PC-9 (cell line): ENCODE data around the gene ZNF362. TPM values are rescaled to one million over a fixed set of nuclear protein-coding genes. Genes with fewer than 3 reads are reported as not detected.

Experiments
- BruUV-seq: library from RNA; stranded (reverse); fragments of 400-500 nt; replicated peaks from 2 replicates; lab custom pipeline; 2021; lab: Mats Ljungman, UMichigan
- CTCF ChIA-PET: fragments of 300-600 bp; sonication (Branson Sonifier 250); formaldehyde crosslinking; loops from one replicate; lab custom pipeline; 2022; ENCODE audit warnings: antibody characterized with exemption; lab: Charles Lee
- POLR2A ChIA-PET: fragments of 300-600 bp; sonication (Branson Sonifier 250); formaldehyde crosslinking; loops from one replicate; lab custom pipeline; 2022; ENCODE audit warnings: antibody characterized with exemption; ENCODE audit not compliant: unreplicated experiment; lab: Charles Lee
- DNase-seq, 2 experiments: peaks; one replicate each; pipeline versions ENCODE4 v3.0.0 to v3.0.0-alpha.2; 2015 to 2022; ENCODE audit warnings: mixed read lengths in 1 of 2
- H2AFZ ChIP-seq: fragments of 200-600 bp; sonication (generic); 2 replicates; pipeline ENCODE4 v1.8.1; 2017; ENCODE audit warnings: antibody characterized with exemption
- H3F3A ChIP-seq: fragments of 200-600 bp; sonication (generic); 2 replicates; pipeline ENCODE4 v1.8.1; 2017; ENCODE audit warnings: antibody characterized with exemption, mild to moderate bottlenecking, low read depth; ENCODE audit not compliant: insufficient read depth
- H3K27ac ChIP-seq: fragments of 200-600 bp; sonication (generic); 2 replicates; pipeline ENCODE4 v1.6.1; 2016; ENCODE audit warnings: mixed run types
- H3K27me3 ChIP-seq: fragments of 200-600 bp; sonication (generic); 2 replicates; pipeline ENCODE4 v1.6.1; 2016; ENCODE audit warnings: low read depth, mixed run types; ENCODE audit not compliant: insufficient read depth
- H3K36me3 ChIP-seq: fragments of 200-600 bp; sonication (generic); 2 replicates; pipeline ENCODE4 v1.6.1; 2016; ENCODE audit warnings: low read depth, mixed run types
- H3K4me1 ChIP-seq: fragments of 200-600 bp; sonication (generic); replicated peaks from 2 replicates; pipeline ENCODE4 v1.6.1; 2016; ENCODE audit warnings: mixed run types; ENCODE audit not compliant: insufficient read depth
- H3K4me2 ChIP-seq: fragments of 200-600 bp; sonication (generic); 2 replicates; pipeline ENCODE4 v1.6.1; 2017; ENCODE audit warnings: mixed run types
- H3K4me3 ChIP-seq: fragments of 200-600 bp; sonication (generic); 2 replicates; pipeline ENCODE4 v1.6.1; 2016; ENCODE audit warnings: mixed run types
- H3K79me2 ChIP-seq: fragments of 200-600 bp; sonication (generic); 2 replicates; pipeline ENCODE4 v1.6.1; 2017; ENCODE audit warnings: low read depth, mixed run types
- H3K9me2 ChIP-seq: fragments of 200-600 bp; sonication (generic); 2 replicates; pipeline ENCODE4 v1.8.1; 2017; ENCODE audit warnings: mild to moderate bottlenecking; ENCODE audit not compliant: insufficient read depth
- H3K9me3 ChIP-seq: fragments of 200-600 bp; sonication (generic); 2 replicates; pipeline ENCODE4 v1.8.1; 2016; ENCODE audit warnings: low read depth; ENCODE audit not compliant: insufficient read depth
- H4K20me1 ChIP-seq: fragments of 200-600 bp; sonication (generic); 2 replicates; pipeline ENCODE4 v1.8.1; 2017; ENCODE audit not compliant: insufficient read depth
- CTCF ChIP-seq: fragments of 200-600 bp; sonication (generic); conservative IDR thresholded peaks from 2 replicates; pipeline ENCODE4 v1.6.1; 2017; ENCODE audit warnings: mixed run types, antibody characterized with exemption, mild to moderate bottlenecking, moderate library complexity
- EZH2 ChIP-seq: fragments of 200-600 bp; sonication (generic); IDR thresholded peaks from 2 replicates; pipeline ENCODE4 v1.8.0; 2017; ENCODE audit warnings: antibody characterized with exemption, low read depth
- intact Hi-C: fragments of 100-400 bp; cut with micrococcal nuclease; formaldehyde crosslinking; loops from one replicate; pipeline ENCODE4 v1.10.0; 2022; ENCODE audit not compliant: unreplicated experiment
- total RNA-seq: library from RNA; stranded (reverse); gene quantifications from 2 replicates; pipeline ENCODE4 v1.2.3, GENCODE V29; 2021

ZNF362 gene
- total RNA-seq, 1 experiment from 2014 or later: 33.1 TPM

- POLR2A ChIA-PET: no interaction called here
Measured at GRCh38 chr1:33244809-33245186, 11.5 kb upstream of the ZNF362 start.

GRCh38 chr1:33246171-33246570 is 10.1 kb upstream of the ZNF362 start:
- H4K20me1 ChIP-seq: no peaks in the 10 kb centered on the region
- H3K27me3 ChIP-seq: no peaks in the 10 kb centered on the region
- TF ChIP-seq CTCF: no peak
- no peak for TF ChIP-seq EZH2
- no peak overlapping the region for H3K4me2 ChIP-seq
- intact Hi-C loops: no loop called here
- peaks cover 31% of the 10 kb centered on the region for H3K4me1 ChIP-seq
- no peak for DNase-seq
- ChIA-PET CTCF (no interaction called here), POLR2A (no interaction called here)
- H3K36me3 ChIP-seq: no peaks in the 10 kb centered on the region
- BruUV-seq: no TSS peak
- no peaks in the 10 kb centered on the region for H3K79me2 ChIP-seq
- no peaks in the 10 kb centered on the region for H3K9me3 ChIP-seq
- no peak overlapping the region for H3K4me3 ChIP-seq
- H3F3A ChIP-seq: peaks cover 22% of the 10 kb centered on the region
- no peaks in the 10 kb centered on the region for H3K9me2 ChIP-seq
- no peak overlapping the region for H2AFZ ChIP-seq
- no peak overlapping the region for H3K27ac ChIP-seq

More at GRCh38 chr1:33244809-33245186, 11.5 kb upstream of the ZNF362 start:
- Histone ChIP-seq H3K9me3 (no peaks in the 10 kb centered on the region), H2AFZ (no peak overlapping the region), H3K4me3 (no peak overlapping the region), H3K36me3 (no peaks in the 10 kb centered on the region), H3K79me2 (no peaks in the 10 kb centered on the region), H3K27me3 (no peaks in the 10 kb centered on the region), H3F3A (peaks cover 22% of the 10 kb centered on the region), H3K9me2 (no peaks in the 10 kb centered on the region), H3K4me2 (peak overlapping the region; percentile 44), H3K4me1 (peaks cover 31% of the 10 kb centered on the region), H4K20me1 (no peaks in the 10 kb centered on the region), H3K27ac (peak overlapping the region; percentile 62; the same call in 1 of the 2 replicates)
- no TSS peak for BruUV-seq
- CTCF ChIA-PET: no interaction called here
- peak in 1 of 2 experiments; percentile 52 for DNase-seq
- no peak for TF ChIP-seq CTCF
- TF ChIP-seq EZH2: no peak
- intact Hi-C loops: loop anchor here (1.0 kb wide), 2 partner anchors 11 to 23 kb away; no protein-coding TSS in a partner anchor

- DNase-seq: no peak
- H2AFZ ChIP-seq: no peak overlapping the region
- H4K20me1 ChIP-seq: no peaks in the 10 kb centered on the region
- H3K36me3 ChIP-seq: no peaks in the 10 kb centered on the region
- ChIA-PET CTCF (no interaction called here), POLR2A (no interaction called here)
- peaks cover 25% of the 10 kb centered on the region for H3K4me1 ChIP-seq
- no peak overlapping the region for H3K27ac ChIP-seq
- H3K4me2 ChIP-seq: no peak overlapping the region
- H3K27me3 ChIP-seq: no peaks in the 10 kb centered on the region
- H3K79me2 ChIP-seq: no peaks in the 10 kb centered on the region
- TF ChIP-seq CTCF (no peak), EZH2 (no peak)
- H3K9me2 ChIP-seq: no peaks in the 10 kb centered on the region
- intact Hi-C loops: no loop called here
- H3K9me3 ChIP-seq: no peaks in the 10 kb centered on the region
- no peak overlapping the region for H3K4me3 ChIP-seq
- peaks cover 22% of the 10 kb centered on the region for H3F3A ChIP-seq
- BruUV-seq: no TSS peak
Measured at GRCh38 chr1:33247545-33247944, 8.7 kb upstream of the ZNF362 start.
